Left hindlimb (tissue), 1 donor: Measurements from ENCODE around the gene WDPCP.
"Not testable (repeated sequence)": the region's sequence is repeated elsewhere in the genome, so short reads cannot be mapped to it uniquely, and the experiment has no call there.

Experiments
- DNase-seq: peaks from one replicate; pipeline ENCODE4 v3.0.0-alpha.2; 2018

The WDPCP gene

GRCh38 chr2:63590626-63591408 is 2.5 kb upstream of the WDPCP start:
- no peak for DNase-seq

DNA sequence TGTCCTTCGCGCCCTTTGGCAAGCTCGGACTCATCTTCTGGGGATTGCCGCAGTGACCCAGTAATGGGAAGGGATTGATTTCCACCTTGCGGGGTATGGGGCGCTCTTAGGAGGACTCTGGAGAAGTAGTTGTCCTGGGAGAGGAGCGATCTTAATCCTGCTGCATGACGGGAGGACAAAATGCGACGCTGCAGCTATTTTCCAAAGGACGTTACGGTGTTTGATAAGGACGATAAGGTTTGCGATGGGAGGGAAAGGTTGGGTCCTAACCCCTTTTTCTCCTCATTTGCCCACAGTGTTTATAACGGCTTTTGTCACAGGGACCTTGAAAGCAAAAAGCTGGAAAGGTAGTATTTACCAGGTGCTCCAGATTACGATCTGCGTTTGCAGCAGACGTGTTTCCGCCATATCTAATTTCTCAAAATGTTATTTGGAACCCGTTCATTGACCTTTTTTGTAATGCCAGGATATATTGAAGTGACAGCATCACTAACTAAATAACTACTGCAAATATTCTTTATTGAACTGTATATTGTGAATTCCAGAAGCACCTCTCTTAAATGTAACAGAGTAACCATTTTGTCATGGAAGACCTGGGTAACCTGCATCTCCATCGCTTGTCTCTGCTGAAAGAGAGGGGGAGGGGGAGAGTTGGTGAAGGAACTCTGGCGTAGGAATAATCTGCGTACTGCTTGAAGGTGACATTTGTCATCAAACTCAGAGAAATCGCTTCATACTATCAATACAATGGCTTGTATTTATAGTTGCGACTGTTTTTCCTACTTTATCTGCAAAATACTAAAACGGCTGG is 1.1 kb upstream of the WDPCP start:
- DNase-seq, result no peak

DNA sequence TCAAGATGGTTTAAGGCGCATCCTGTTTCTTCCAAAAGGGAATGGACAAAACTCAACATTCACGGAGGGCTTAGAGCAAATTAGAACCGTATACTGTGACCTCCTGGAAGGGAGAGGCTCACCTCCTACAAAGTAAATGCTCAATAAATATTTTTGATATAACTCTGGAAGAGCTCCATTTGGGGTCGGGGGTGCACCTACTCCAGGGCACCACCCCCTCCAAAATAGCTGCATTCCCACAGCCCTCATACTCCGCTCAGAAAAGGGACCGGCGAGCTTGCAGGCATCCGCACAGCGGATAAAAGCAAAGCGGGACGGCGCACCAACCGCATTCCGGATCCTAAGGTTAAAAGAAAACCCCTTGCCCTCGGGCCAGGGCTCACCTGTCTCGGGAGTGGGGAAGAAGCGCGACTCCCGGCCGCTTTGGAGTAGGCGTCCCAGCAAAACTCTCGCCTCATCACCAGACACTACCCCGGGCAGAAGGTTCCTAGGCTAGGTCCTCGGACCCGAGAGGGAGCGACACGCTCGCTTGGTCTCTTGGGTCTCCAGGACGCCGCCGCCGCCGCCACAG is 378 bp downstream of the WDPCP start:
- DNase-seq, result no peak

- no peak for DNase-seq
Observed at GRCh38 chr2:63582873-63583272, 5.4 kb downstream of the WDPCP start.

DNA sequence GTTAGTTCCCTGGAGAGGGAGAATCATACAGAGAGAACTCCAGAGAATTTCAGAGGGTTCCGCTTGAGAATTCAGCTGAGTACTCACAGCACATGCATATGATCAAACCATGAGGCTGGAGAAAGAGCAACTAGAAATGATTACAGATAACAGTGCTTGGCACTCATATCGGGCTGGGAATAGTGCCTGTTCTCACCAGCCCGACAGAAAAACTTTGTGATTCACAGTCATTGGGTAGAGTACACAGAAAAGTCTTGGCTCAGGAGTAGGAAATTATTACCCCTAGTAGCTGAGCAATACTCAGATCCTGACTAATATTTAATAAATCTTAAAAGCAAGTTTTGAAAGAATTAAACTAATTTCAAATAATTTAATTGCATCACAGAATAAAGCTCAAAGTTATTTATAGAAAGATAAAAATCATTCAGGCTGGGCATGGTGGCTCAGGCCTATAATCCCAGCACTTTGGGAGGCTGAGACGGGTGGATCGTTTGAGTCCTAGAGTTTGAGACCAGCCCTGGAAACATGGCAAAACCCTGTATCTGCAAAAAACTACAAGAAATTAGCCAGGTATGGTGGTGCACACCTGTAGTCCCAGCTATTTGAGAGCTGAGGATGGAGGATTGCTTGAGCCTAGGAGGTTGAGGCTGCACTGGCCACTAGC is 6.8 kb downstream of the WDPCP start:
- DNase-seq, result no peak

GRCh38 chr2:63580651-63581297 is 7.5 kb downstream of the WDPCP start:
- no peak for DNase-seq

DNA sequence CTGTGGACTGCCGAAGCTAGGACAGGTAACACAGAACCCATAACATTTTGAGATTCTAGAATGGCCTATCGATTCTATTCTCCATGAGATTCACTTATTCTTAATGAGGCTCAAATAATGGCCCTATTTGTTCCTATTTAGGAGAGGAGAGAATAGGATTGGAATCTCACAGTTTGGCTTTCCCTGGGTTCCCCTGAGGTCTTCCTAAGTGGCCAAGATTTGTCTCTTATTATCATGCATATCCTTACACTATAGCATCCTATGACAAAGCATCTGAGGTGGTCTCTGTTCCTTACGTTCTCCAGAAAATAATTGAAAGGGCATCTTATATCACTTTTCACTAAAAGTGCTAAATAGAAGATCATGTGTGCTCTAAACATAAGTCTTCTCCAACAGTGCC is 9.5 kb downstream of the WDPCP start:
- no peak for DNase-seq

DNA sequence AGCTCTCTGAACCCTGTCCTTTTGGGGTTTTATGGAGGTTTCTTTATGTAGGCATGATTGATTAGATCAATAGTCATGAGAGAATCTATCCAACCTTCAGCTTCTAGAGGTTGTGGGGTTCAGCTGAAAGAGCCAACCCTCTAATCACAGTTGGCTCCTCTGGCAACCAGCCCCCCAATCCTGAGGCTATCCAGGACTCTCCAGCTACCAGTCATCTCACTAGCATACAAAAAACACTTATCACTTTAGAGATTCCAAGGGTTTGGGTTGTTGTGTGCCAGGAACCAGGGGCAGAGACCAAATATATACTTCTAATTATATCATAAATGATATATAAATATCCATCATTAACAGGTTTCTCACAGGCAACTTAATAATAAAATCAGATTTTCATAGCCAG is 11.7 kb downstream of the WDPCP start:
- DNase-seq, result no peak

GRCh38 chr2:63573726-63574345 is 14.4 kb downstream of the WDPCP start:
- not testable (repeated sequence) for DNase-seq

DNA sequence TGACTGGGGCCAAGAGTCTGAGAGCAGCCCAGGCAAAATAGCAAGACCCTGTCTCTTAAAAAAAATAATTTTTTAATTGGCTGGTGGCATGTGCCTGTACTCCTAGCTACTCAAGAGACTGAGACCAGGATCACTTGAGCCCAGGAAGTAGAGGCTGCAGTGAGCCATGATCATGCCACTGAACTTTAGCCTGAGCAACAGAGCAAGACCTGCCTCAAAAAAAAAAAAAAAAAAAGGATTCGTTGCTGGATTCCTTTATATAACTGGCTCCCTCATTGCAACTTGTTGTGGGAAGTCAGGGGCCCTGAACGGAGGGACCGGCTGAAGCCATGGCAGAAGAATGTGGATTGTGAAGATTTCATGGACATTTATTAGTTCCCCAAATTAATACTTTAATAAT is 15.3 kb downstream of the WDPCP start:
- DNase-seq, result not testable (repeated sequence)

DNA sequence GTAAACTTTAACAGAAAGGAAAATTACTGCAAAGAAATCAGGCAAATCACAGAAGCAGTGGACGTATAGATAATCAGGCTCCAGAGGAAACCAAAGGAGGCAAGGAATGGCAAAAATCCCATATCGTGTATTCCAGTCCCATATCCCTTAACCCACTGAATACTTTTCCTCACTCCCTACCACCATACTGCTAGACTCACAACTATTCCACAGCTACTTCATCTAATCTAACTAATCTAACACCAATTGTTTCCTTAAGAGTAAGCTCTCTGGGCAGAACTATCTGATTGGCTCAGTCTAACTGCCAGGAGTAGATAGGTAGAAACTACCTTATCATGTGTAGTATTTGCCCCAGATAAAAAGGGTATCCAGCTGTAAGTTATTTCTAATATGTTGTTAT is 16.3 kb downstream of the WDPCP start:
- DNase-seq, result no peak

DNA sequence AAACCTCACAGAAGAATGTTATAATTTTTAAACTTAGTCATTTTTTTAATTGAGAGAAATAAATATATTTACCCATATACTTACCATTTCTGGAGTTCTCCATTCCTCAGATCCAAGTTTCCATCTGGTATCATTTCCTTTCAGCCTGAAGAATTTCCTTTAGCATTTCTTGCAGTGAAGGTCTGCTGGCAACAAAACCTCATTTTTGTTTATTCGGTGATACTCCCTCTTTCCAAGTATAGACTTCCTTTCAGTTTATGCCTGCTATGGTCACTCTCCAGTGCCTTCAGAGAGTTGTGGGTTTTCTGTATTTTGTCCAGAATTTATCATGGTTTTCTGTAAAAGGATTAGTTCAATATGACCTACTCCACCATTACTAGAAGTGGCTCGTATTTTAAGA is 17.0 kb downstream of the WDPCP start:
- no peak for DNase-seq

DNA sequence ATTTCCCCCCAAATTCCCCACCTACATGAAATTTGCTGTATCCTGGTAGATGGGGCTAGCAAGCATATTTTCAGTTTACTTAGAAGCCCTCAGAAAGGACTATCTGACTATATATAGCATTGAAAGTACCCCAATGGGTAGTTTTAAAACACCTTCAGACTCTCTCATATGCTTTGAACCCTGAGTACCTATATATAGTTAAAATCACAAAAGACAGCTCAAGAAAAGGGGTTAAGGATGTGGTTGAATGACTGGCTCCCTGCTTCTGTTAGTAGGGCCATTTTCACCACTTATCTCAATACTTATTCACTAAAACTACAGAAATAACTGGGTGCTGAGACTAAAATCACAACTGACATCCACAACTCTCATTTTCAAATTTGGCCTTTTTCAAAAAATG is 18.5 kb downstream of the WDPCP start:
- DNase-seq, result no peak

DNA sequence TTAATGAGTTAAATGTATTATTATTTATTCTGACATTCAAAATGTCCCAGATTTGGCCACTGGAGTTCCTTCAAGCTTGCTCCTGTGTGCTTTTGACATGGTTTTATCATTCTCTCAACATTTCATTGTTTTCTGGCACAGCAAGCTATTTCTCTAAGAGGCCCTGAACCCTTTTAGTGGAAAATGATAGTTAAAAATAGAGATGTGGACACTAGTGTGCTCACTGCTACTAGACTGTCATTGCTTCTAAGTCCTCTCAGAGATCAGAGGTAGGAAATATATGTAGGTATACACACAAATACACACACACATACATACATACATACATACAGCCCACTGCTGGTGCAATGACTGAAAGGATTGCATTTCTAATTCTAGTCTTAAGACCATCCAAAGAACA is 25.5 kb downstream of the WDPCP start:
- no peak for DNase-seq

GRCh38 chr2:63558922-63559321 is 29.4 kb downstream of the WDPCP start:
- not testable (repeated sequence) for DNase-seq

DNA sequence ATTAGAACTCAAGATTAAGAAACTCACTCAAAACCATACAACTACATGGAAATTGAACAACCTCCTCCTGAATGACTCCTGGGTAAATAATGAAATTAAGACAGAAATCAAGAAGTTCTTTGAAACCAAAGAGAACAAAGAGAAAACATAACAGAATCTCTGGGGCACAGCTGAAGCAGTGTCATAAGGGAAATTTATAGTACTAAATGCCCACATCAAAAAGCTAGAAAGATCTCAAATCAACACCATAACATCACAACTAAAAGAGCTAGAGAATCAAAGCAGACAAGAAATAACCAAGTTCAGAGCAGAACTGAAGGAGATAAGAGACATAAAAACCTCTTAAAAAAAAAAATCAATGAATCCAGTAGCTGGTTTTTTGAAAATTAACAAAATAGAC is 30.5 kb downstream of the WDPCP start:
- not testable (repeated sequence) for DNase-seq

DNA sequence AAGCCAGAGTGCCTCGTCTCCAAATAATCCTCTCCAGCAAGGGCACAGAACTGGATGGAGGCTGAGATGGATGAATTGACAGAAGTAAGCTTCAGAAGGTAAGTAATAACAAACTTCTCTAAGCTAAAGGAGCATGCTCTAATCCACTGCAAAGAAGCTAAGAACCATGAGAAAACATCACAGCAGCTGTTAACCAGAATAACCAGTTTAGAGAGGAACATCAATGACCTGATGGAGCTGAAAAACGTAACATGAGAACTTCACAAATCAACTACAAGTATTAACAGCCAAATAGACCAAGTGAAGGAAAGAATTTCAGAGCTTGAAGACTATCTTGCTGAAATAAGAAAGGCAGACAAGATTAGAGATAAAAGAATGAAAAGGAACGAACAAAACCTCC is 32.3 kb downstream of the WDPCP start:
- DNase-seq, result no peak

DNA sequence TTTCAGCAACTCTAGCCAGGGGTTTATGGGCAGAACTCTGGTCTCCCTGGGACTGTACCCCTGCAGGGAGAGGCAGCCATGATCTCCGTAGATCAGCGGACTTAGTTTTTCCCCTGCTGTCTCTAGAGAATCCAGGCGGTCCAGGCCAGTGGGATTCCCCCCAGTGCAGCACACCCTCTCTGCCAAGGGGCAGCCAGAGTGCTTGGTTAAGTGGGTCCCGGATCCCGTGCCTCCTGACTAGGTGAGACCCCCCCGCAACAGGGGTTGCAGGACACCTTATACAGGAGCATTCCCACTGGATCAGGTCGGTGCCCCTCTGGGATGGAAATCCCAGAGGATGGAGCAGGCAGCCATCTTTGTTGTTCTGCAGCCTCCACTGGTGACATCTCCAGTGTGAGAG is 33.0 kb downstream of the WDPCP start:
- no peak for DNase-seq

DNA sequence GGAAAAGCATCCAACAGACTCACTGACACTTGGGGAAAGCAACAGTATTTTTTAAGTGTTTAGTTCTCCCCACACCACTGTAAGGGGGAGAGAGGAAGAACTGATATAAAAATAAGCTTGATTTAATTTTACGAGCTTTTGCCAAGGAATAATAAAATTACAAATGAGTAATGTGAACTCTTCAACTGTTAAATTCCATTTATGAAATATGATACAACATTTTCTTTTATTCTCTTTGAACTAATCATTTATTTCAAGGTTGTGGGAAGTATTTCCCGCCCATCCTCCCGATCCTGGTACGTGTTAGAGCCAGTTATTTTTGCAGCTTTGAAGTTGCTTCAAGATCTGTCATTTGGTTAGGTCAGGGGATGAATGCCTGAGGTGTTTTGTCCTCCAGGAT is 35.2 kb downstream of the WDPCP start:
- no peak for DNase-seq

DNA sequence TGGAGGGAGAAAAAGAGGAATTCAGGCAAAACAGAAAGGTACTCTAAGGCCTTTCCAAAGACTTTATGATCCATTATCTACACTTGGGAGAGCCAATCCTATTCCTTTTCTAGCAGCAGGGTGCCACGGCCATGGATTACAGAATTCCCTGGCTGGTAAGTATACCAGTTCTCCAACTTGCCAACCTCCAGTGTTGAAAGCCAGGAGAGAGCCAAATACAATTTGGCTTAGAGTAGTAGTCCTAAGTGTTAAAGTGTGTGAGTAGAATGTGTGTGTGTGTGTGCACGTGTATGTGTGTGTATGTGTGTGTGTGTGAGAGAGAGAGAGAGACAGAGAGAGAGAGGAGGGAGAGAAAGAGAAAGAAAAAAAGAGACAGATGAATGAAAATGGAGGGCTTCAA is 43.3 kb downstream of the WDPCP start:
- no peak for DNase-seq

DNA sequence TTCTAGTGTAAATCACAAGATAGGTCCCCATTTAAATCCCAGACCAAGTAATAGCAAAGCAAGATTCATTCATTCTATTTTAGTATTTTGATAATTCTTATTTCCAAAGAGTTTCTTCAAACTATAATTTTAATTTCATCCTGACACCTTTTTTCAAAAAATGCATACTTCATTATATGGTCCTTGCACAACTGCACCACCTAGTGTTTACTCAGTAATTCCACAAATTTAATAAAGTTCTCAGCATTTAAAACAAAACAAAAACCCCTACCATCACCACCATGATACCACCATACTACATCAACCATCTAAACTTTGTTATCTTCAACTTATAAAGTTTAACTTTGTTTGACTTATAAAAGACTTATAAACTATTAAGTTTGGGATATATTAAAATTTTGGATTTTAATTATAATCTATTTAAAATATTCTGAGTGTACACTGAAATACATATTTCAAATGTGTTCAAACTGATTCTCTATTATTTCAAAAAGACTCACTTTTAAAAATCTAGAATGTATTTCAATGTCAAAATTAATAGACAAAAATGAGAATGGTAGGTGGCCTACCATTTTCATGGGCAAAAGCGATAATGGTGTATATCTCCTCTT is 44.2 kb downstream of the WDPCP start:
- no peak for DNase-seq
